Lower leg skin (tissue), 4 donors: ENCODE measurements around the gene GLP2R. TPM values are rescaled to one million over a fixed set of nuclear protein-coding genes. Genes with fewer than 3 reads are reported as not detected.

ENCODE experiments used
- DNase-seq, 2 donors: peaks; one replicate each; pipeline ENCODE4 v3.0.0-alpha.2; 2019; ENCODE audit warnings: low spot score in 2 of 2
- H3K4me3 ChIP-seq: fragments of 200-600 bp; sonication (generic); 2 replicates; pipeline ENCODE4 v1.5.1; 2017; ENCODE audit warnings: mild to moderate bottlenecking, low read depth; ENCODE audit not compliant: poor library complexity, severe bottlenecking
- POLR2A ChIP-seq, 2 donors: fragments of 450-650 bp; IDR thresholded peaks; one replicate each; pipeline ENCODE4 v1.6.1; 2016 to 2017; ENCODE audit warnings: antibody characterized with exemption in 2 of 2, mild to moderate bottlenecking in 1 of 2, moderate library complexity in 1 of 2
- WGBS, 2 donors: methylation state at CpG; one replicate each; pipeline ENCODE4 v1.1.5; 2018; 5-methylcytosine and 5-hydroxymethylcytosine counted together
- intact Hi-C: fragments of 100-400 bp; cut with DNase I; formaldehyde crosslinking; loops from one replicate; pipeline ENCODE4 v1.15.0; 2023; ENCODE audit warnings: low total_unique reads
- total RNA-seq, 4 donors: library from RNA; depleted of rRNA; stranded (reverse); fragments of >200 nt; gene quantifications; one replicate each; pipeline ENCODE4 v1.1.0, GENCODE V29; 2016
- TF ChIP-seq, protein P1 (sequence below), 3 donors: fragments of 450-650 bp; IDR thresholded peaks; one replicate each; pipeline ENCODE4 v1.5.1; 2016; ENCODE audit warnings: antibody characterized with exemption in 3 of 3, mild to moderate bottlenecking in 3 of 3, moderate library complexity in 2 of 3

Gene GLP2R
- total RNA-seq, 4 donors from 2014 or later, result 1.9 TPM; not detected in 3

- no peak overlapping the region for H3K4me3 ChIP-seq
- intact Hi-C loops, result no loop called here
- TF ChIP-seq POLR2A (IDR thresholded peaks at IDR 0.05), result no peak
- TF ChIP-seq, protein P1, sequence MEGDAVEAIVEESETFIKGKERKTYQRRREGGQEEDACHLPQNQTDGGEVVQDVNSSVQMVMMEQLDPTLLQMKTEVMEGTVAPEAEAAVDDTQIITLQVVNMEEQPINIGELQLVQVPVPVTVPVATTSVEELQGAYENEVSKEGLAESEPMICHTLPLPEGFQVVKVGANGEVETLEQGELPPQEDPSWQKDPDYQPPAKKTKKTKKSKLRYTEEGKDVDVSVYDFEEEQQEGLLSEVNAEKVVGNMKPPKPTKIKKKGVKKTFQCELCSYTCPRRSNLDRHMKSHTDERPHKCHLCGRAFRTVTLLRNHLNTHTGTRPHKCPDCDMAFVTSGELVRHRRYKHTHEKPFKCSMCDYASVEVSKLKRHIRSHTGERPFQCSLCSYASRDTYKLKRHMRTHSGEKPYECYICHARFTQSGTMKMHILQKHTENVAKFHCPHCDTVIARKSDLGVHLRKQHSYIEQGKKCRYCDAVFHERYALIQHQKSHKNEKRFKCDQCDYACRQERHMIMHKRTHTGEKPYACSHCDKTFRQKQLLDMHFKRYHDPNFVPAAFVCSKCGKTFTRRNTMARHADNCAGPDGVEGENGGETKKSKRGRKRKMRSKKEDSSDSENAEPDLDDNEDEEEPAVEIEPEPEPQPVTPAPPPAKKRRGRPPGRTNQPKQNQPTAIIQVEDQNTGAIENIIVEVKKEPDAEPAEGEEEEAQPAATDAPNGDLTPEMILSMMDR (IDR thresholded peaks at IDR 0.05), result no peak
- no peak for DNase-seq
These were observed 70.2 kb downstream of the GLP2R start for GRCh38 chr17:9895923-9896322.

- no peak overlapping the region for H3K4me3 ChIP-seq
- intact Hi-C loops, result no loop called here
- 79 to 93% methylated on average over 12 to 13 of the region's 13 CpGs for WGBS, 2 donors
- no peak for DNase-seq
- TF ChIP-seq, protein P1 (IDR thresholded peaks at IDR 0.05), result no peak
- no peak for TF ChIP-seq POLR2A (IDR thresholded peaks at IDR 0.05)
These were observed 71.7 kb downstream of the GLP2R start for GRCh38 chr17:9897372-9897968.

DNA sequence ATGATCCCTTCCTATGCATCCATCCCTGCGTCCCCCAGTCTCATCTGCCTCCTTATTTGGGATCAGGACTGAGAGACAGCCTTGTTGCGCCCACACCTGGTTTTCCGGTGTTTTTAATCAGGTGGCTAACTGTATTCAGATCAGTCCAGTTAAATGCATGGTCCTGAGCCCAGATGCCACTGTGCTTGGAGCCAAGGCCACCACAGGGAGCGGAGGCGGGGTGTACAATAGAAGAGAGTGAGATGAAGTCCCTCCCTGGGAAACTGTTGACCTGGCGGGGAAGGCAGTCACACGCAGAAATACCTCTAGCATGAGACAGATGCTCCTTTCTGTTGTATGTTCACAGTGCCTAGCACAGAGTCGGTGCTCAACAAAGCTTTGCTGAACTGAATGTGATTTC lies 73.1 kb downstream of the GLP2R start:
- no peak for TF ChIP-seq POLR2A (IDR thresholded peaks at IDR 0.05)
- TF ChIP-seq, protein P1 (IDR thresholded peaks at IDR 0.05), result no peak
- WGBS, 2 donors, result 94 to 95% methylated on average over 8 of the region's 8 CpGs
- intact Hi-C loops, result no loop called here
- DNase-seq, result no peak
- no peak overlapping the region for H3K4me3 ChIP-seq

GRCh38 chr17:9899280-9900043 lies 73.7 kb downstream of the GLP2R start:
- no peak for DNase-seq
- no peak overlapping the region for H3K4me3 ChIP-seq
- intact Hi-C loops, result no loop called here
- WGBS, 2 donors, result 54 to 55% methylated on average over 21 of the region's 21 CpGs
- TF ChIP-seq, protein P1 (IDR thresholded peaks at IDR 0.05), result no peak
- TF ChIP-seq POLR2A (IDR thresholded peaks at IDR 0.05), result no peak

GRCh38 chr17:9900044-9900594 lies 74.4 kb downstream of the GLP2R start:
- intact Hi-C loops, result no loop called here
- DNase-seq, result no peak
- no peak overlapping the region for H3K4me3 ChIP-seq
- WGBS, 2 donors, result 27 to 43% methylated on average over 8 of the region's 8 CpGs
- no peak for TF ChIP-seq POLR2A (IDR thresholded peaks at IDR 0.05)

DNA sequence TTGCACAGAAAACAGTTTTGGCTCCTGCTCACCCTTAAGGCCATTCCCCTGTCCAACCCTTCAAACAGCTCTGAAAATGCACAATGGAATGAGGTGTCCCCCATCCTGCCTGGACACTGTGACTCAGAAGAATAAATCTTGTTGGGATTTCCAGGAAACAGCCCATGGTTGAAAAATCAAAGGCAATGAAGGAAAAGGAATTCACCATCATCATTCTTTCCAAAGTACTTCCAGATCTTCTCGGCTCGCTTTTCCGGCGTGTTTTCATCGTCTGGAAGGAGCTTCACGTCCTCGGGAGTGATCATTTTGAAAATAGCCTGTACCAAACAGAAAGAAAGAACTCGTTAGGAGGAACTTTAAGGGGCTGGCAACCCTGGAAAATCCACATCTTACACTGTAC lies 75.1 kb downstream of the GLP2R start:
- 27 to 34% methylated on average over 8 of the region's 8 CpGs for WGBS, 2 donors
- no peak for DNase-seq
- H3K4me3 ChIP-seq, result no peak overlapping the region
- intact Hi-C loops, result no loop called here
- TF ChIP-seq, protein P1 (IDR thresholded peaks at IDR 0.05), result no peak
- no peak for TF ChIP-seq POLR2A (IDR thresholded peaks at IDR 0.05)
